ENCODE results near the gene SCYL1. TPM values are rescaled to one million over a fixed set of nuclear protein-coding genes. Genes with fewer than 3 reads are reported as not detected.

The SCYL1 gene
- total RNA-seq, 2 donors from 2014 or later, result 62.9 to 67.4 TPM

DNA sequence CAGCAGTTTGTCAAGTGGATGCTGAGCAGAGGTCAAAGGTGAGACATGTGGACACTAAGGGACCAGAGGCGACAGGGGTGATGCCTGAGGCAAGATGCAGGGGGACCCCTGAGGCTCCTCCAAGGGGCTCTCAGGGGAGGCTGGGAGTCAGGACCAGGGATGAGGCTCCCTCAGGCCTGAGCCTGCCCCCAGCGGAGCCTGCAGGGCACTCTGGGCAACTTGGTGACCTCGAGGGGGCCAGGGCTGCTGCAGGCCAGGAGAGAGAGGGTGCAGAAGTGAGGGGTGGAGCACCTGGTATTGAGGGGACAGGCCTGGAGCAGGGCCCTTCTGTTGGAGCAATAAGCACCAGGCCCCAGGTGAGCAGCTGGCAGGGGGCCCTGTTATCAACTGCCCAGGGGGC lies 57.0 kb downstream of the SCYL1 start:
- DNase-seq, result no peak
- no peak overlapping the region for H3K4me3 Mint-ChIP-seq
- Histone ChIP-seq H3K27ac (ENCODE audit: low read depth, low read length) (no peak overlapping the region), H3K9me3 (ENCODE audit: control insufficient read depth, low read length) (no peaks in the 10 kb centered on the region), H3K36me3 (ENCODE audit: control insufficient read depth, insufficient read depth, low read length) (no peaks in the 10 kb centered on the region), H3K4me3 (ENCODE audit: low read length) (no peak overlapping the region), H3K9ac (ENCODE audit: extremely low read depth, low read length, poor library complexity, severe bottlenecking) (no peak overlapping the region), H3K4me1 (ENCODE audit: control insufficient read depth, insufficient read depth, low read length) (no peaks in the 10 kb centered on the region), H3K27me3 (ENCODE audit: control insufficient read depth, insufficient read depth, low read length, poor library complexity, severe bottlenecking) (peaks cover 54% of the 10 kb centered on the region)
- H3K27ac Mint-ChIP-seq, result no peak overlapping the region
- TF ChIP-seq, protein P1, sequence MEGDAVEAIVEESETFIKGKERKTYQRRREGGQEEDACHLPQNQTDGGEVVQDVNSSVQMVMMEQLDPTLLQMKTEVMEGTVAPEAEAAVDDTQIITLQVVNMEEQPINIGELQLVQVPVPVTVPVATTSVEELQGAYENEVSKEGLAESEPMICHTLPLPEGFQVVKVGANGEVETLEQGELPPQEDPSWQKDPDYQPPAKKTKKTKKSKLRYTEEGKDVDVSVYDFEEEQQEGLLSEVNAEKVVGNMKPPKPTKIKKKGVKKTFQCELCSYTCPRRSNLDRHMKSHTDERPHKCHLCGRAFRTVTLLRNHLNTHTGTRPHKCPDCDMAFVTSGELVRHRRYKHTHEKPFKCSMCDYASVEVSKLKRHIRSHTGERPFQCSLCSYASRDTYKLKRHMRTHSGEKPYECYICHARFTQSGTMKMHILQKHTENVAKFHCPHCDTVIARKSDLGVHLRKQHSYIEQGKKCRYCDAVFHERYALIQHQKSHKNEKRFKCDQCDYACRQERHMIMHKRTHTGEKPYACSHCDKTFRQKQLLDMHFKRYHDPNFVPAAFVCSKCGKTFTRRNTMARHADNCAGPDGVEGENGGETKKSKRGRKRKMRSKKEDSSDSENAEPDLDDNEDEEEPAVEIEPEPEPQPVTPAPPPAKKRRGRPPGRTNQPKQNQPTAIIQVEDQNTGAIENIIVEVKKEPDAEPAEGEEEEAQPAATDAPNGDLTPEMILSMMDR (conservative IDR thresholded peaks at IDR 0.05), result no peak
- peaks cover 93% of the 10 kb centered on the region for H3K27me3 Mint-ChIP-seq (ENCODE audit: insufficient read depth)
- no peaks in the 10 kb centered on the region for H3K36me3 Mint-ChIP-seq (ENCODE audit: low read depth)
- H3K4me1 Mint-ChIP-seq, result peaks cover 6% of the 10 kb centered on the region
- H3K9me3 Mint-ChIP-seq, result no peaks in the 10 kb centered on the region
- 83 to 92% methylated on average over 1 to 3 of the region's 3 CpGs for WGBS, 2 experiments (ENCODE audit: insufficient coverage in 1 of 2, insufficient read length in 1 of 2)

DNA sequence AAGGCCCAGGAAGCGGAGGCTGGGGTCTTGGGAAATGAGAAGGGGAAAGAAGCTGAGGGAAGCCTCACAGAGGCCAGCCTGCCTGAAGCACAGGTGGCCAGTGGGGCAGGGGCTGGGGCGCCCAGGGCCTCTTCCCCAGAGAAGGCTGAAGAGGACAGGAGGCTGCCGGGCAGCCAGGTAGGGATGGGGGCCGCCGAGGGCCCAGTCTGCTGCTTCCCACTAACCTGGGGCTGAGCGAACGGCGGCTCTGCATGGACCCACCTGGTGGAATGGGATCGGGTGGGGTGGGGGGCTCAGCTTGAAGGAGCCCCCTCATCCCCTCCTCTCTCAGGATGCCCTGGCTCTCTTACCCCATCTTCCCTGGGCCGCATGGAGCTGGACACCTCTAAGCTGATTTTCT lies 58.7 kb downstream of the SCYL1 start:
- Histone ChIP-seq H3K4me3 (ENCODE audit: low read length) (no peak overlapping the region), H3K9me3 (ENCODE audit: control insufficient read depth, low read length) (no peaks in the 10 kb centered on the region), H3K27me3 (ENCODE audit: control insufficient read depth, insufficient read depth, low read length, poor library complexity, severe bottlenecking) (peaks cover 50% of the 10 kb centered on the region), H3K4me1 (ENCODE audit: control insufficient read depth, insufficient read depth, low read length) (no peaks in the 10 kb centered on the region), H3K27ac (ENCODE audit: low read depth, low read length) (no peak overlapping the region), H3K9ac (ENCODE audit: extremely low read depth, low read length, poor library complexity, severe bottlenecking) (no peak overlapping the region), H3K36me3 (ENCODE audit: control insufficient read depth, insufficient read depth, low read length) (no peaks in the 10 kb centered on the region)
- no peaks in the 10 kb centered on the region for H3K9me3 Mint-ChIP-seq
- no peak overlapping the region for H3K4me3 Mint-ChIP-seq
- DNase-seq, result no peak
- peaks cover 93% of the 10 kb centered on the region for H3K27me3 Mint-ChIP-seq (ENCODE audit: insufficient read depth)
- no peak overlapping the region for H3K27ac Mint-ChIP-seq
- TF ChIP-seq, protein P1 (conservative IDR thresholded peaks at IDR 0.05), result no peak
- H3K4me1 Mint-ChIP-seq, result peaks cover 1% of the 10 kb centered on the region
- 96 to 97% methylated on average over 7 to 10 of the region's 10 CpGs for WGBS, 2 experiments (ENCODE audit: insufficient coverage in 1 of 2, insufficient read length in 1 of 2)
- H3K36me3 Mint-ChIP-seq (ENCODE audit: low read depth), result no peaks in the 10 kb centered on the region

DNA sequence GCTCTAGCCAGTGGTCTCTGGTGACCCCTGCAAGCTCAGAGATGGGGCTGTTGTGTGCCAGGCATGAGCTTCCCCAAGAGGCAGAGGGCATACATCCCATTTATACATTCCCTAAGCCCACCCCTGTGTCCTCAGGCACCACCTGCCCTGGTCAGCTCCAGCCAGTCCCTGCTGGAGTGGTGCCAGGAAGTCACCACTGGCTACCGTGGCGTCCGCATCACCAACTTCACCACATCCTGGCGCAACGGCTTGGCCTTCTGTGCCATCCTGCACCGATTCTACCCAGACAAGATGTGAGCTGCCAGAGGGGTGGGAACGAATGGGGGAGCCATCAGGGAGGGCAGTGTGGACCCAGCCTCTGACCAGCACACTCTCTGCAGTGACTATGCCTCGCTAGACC lies 59.2 kb downstream of the SCYL1 start:
- peaks cover 93% of the 10 kb centered on the region for H3K27me3 Mint-ChIP-seq (ENCODE audit: insufficient read depth)
- 82 to 92% methylated on average over 2 to 8 of the region's 8 CpGs for WGBS, 2 experiments (ENCODE audit: insufficient coverage in 1 of 2, insufficient read length in 1 of 2)

More for the DNA sequence above, 59.2 kb downstream of the SCYL1 start:
- H3K36me3 ChIP-seq (ENCODE audit: control insufficient read depth, insufficient read depth, low read length), result no peaks in the 10 kb centered on the region
- no peak overlapping the region for H3K9ac ChIP-seq (ENCODE audit: extremely low read depth, low read length, poor library complexity, severe bottlenecking)
- H3K36me3 Mint-ChIP-seq (ENCODE audit: low read depth), result no peaks in the 10 kb centered on the region
- peaks cover 50% of the 10 kb centered on the region for H3K27me3 ChIP-seq (ENCODE audit: control insufficient read depth, insufficient read depth, low read length, poor library complexity, severe bottlenecking)
- no peak overlapping the region for H3K27ac Mint-ChIP-seq
- H3K9me3 Mint-ChIP-seq, result no peaks in the 10 kb centered on the region
- H3K4me3 ChIP-seq (ENCODE audit: low read length), result no peak overlapping the region
- H3K27ac ChIP-seq (ENCODE audit: low read depth, low read length), result no peak overlapping the region
- H3K4me1 Mint-ChIP-seq, result no peaks in the 10 kb centered on the region
- TF ChIP-seq, protein P1 (conservative IDR thresholded peaks at IDR 0.05), result no peak
- no peaks in the 10 kb centered on the region for H3K9me3 ChIP-seq (ENCODE audit: control insufficient read depth, low read length)
- H3K4me1 ChIP-seq (ENCODE audit: control insufficient read depth, insufficient read depth, low read length), result no peaks in the 10 kb centered on the region
- DNase-seq, result no peak
- H3K4me3 Mint-ChIP-seq, result no peak overlapping the region
